Effector memory CD4-positive, alpha-beta T cell (primary cell): ENCODE measurements around the gene CACNB4.

Experiments used
- DNase-seq, 3 donors: peaks; one replicate each; pipeline ENCODE4 v3.0.0-alpha.2; 2020
- H3K27ac ChIP-seq: 2 replicates; pipeline ENCODE4 v1.7.0; 2013; ENCODE audit warnings: mild to moderate bottlenecking, low read length, moderate library complexity; ENCODE audit not compliant: insufficient read depth, poor library complexity, severe bottlenecking
- H3K27me3 ChIP-seq: replicated peaks from 2 replicates; pipeline ENCODE4 v1.7.0; 2013; ENCODE audit warnings: mild to moderate bottlenecking, low read length; ENCODE audit not compliant: insufficient read depth, control insufficient read depth, poor library complexity, severe bottlenecking
- H3K36me3 ChIP-seq: 2 replicates; pipeline ENCODE4 v1.7.0; 2013; ENCODE audit warnings: mild to moderate bottlenecking, low read length, moderate library complexity; ENCODE audit not compliant: control insufficient read depth, insufficient read depth
- H3K4me1 ChIP-seq: 2 replicates; pipeline ENCODE4 v1.7.0; 2013; ENCODE audit warnings: low read length, mild to moderate bottlenecking; ENCODE audit not compliant: control insufficient read depth, insufficient read depth, poor library complexity, severe bottlenecking
- H3K4me3 ChIP-seq: 2 replicates; pipeline ENCODE4 v1.7.0; 2013; ENCODE audit warnings: low read length, low read depth, mild to moderate bottlenecking; ENCODE audit not compliant: insufficient read depth, poor library complexity, severe bottlenecking
- H3K9me3 ChIP-seq: 2 replicates; pipeline ENCODE4 v1.7.0; 2013; ENCODE audit warnings: mild to moderate bottlenecking, low read length, moderate library complexity; ENCODE audit not compliant: control insufficient read depth

CACNB4 gene

GRCh38 chr2:152056418-152056817, 42.4 kb downstream of the CACNB4 start:
- H3K4me3 ChIP-seq, result no peak overlapping the region
- DNase-seq, result no peak
- H3K36me3 ChIP-seq, result no peaks in the 10 kb centered on the region
- no peak overlapping the region for H3K27ac ChIP-seq
- no peaks in the 10 kb centered on the region for H3K4me1 ChIP-seq
- no peaks in the 10 kb centered on the region for H3K9me3 ChIP-seq
- no peaks in the 10 kb centered on the region for H3K27me3 ChIP-seq

- H3K36me3 ChIP-seq, result no peaks in the 10 kb centered on the region
- DNase-seq, result no peak
- H3K9me3 ChIP-seq, result no peaks in the 10 kb centered on the region
- no peaks in the 10 kb centered on the region for H3K4me1 ChIP-seq
- no peak overlapping the region for H3K4me3 ChIP-seq
- no peak overlapping the region for H3K27ac ChIP-seq
- H3K27me3 ChIP-seq, result no peaks in the 10 kb centered on the region
These were observed 43.3 kb downstream of the CACNB4 start for GRCh38 chr2:152055366-152056108.

DNA sequence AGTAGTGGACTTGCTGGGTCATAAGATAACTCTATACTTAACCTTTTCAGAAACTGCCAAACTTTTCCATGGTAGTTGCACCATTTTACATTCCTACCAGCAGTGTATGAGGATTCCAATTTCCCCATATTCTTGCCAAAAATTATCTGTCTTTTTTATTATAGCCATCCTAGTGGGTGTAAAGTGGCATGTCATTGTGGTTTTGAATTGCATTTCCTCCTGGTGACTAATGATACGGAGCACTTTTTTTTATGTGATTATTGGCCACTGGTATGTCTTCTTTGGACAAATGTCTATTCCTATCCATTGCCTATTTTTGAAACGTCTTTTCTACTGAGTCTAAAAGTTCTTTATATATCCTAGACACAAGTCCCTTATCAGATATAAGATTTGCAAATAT, 44.3 kb downstream of the CACNB4 start:
- no peaks in the 10 kb centered on the region for H3K4me1 ChIP-seq
- H3K27me3 ChIP-seq, result no peaks in the 10 kb centered on the region
- no peak overlapping the region for H3K4me3 ChIP-seq
- no peaks in the 10 kb centered on the region for H3K9me3 ChIP-seq
- no peak overlapping the region for H3K27ac ChIP-seq
- no peaks in the 10 kb centered on the region for H3K36me3 ChIP-seq
- DNase-seq, result no peak

GRCh38 chr2:152051436-152051835, 47.4 kb downstream of the CACNB4 start:
- Histone ChIP-seq H3K36me3 (no peaks in the 10 kb centered on the region), H3K9me3 (no peaks in the 10 kb centered on the region), H3K27me3 (no peaks in the 10 kb centered on the region), H3K4me3 (no peak overlapping the region), H3K4me1 (no peaks in the 10 kb centered on the region), H3K27ac (no peak overlapping the region)
- DNase-seq, result no peak

DNA sequence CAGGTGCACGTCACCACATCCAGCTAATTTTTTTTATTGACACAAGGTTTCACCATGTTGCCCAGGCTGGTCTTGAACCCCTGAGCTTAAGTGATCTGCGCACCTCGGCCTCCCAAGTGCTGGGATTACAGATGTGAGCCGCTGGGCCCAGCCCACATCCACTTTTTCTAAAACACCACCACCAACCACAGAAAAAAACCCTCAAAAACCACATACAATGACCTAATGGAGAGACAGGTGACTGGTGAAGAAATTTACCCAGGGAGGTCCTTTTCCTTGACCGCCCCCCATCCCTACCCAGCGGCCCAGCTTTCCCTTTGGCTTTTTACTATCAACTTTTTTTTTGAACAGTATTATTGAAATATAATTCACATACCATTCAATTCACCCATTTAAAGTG, 47.9 kb downstream of the CACNB4 start:
- no peak for DNase-seq
- H3K4me3 ChIP-seq, result no peak overlapping the region
- H3K27me3 ChIP-seq, result no peaks in the 10 kb centered on the region
- no peaks in the 10 kb centered on the region for H3K4me1 ChIP-seq
- no peaks in the 10 kb centered on the region for H3K9me3 ChIP-seq
- no peak overlapping the region for H3K27ac ChIP-seq
- no peaks in the 10 kb centered on the region for H3K36me3 ChIP-seq

DNA sequence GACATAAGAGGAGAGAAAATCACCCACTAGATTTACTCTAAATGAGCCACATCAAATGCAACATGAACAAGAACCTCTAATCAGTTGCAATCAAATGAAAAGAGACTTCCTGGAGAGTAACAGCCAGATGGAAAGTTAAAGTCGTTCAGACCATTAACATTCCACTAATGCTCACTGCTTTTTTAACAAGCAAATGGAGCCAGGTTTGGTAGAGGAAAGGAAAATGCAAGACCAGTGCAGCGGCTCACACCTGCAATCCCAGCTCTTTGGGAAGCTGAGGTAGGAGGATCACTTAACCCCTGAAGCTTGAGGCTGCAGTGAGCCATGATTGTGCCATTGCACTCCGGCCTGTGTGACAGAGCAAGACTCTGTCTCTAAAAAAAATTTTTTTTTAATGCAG, 48.5 kb downstream of the CACNB4 start:
- H3K4me1 ChIP-seq, result no peaks in the 10 kb centered on the region
- no peaks in the 10 kb centered on the region for H3K36me3 ChIP-seq
- DNase-seq, result no peak
- no peaks in the 10 kb centered on the region for H3K27me3 ChIP-seq
- no peak overlapping the region for H3K4me3 ChIP-seq
- no peak overlapping the region for H3K27ac ChIP-seq
- H3K9me3 ChIP-seq, result no peaks in the 10 kb centered on the region

GRCh38 chr2:152049541-152049940, 49.3 kb downstream of the CACNB4 start:
- H3K36me3 ChIP-seq, result no peaks in the 10 kb centered on the region
- H3K27me3 ChIP-seq, result no peaks in the 10 kb centered on the region
- DNase-seq, result no peak
- H3K4me3 ChIP-seq, result no peak overlapping the region
- no peaks in the 10 kb centered on the region for H3K9me3 ChIP-seq
- H3K27ac ChIP-seq, result no peak overlapping the region
- no peaks in the 10 kb centered on the region for H3K4me1 ChIP-seq

- Histone ChIP-seq H3K27ac (no peak overlapping the region), H3K36me3 (no peaks in the 10 kb centered on the region), H3K27me3 (no peaks in the 10 kb centered on the region), H3K4me1 (no peaks in the 10 kb centered on the region), H3K4me3 (no peak overlapping the region), H3K9me3 (no peaks in the 10 kb centered on the region)
- no peak for DNase-seq
These were observed 50.9 kb downstream of the CACNB4 start for GRCh38 chr2:152047824-152048471.

DNA sequence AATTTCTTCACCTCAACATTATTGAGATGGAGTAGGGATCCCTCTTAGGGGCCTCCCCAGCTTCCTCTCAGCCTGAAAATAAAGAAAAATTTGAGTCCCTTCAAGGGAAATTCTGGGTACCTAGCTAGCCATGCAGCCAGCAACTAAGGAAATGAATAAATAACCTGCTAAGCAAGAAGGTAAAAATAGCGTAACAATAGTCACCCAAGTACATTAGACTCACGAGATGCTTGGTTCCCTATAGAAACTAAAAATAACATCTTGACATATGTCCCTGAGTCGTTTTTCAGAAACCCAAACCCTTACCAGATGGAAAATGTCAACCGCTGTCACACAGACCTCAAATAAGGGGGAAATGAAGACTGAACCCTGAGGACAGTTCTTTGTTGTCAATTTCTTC, 51.9 kb downstream of the CACNB4 start:
- Histone ChIP-seq H3K36me3 (no peaks in the 10 kb centered on the region), H3K27ac (no peak overlapping the region), H3K4me1 (no peaks in the 10 kb centered on the region), H3K4me3 (no peak overlapping the region), H3K9me3 (no peaks in the 10 kb centered on the region), H3K27me3 (no peaks in the 10 kb centered on the region)
- no peak for DNase-seq
